Fibroblast of lung (primary cell): Measurements from ENCODE around the gene HAGH.

Source experiments
- CTCF ChIP-seq, 2 donors: IDR thresholded peaks in 1 of 2; conservative IDR thresholded peaks in 1 of 2; 1 replicate in 1 of 2; 2 replicates in 1 of 2; pipeline ENCODE4 v1.5.1; 2011 to 2012; ENCODE audit warnings: low read length in 2 of 2, control low read depth in 1 of 2, inconsistent platforms in 1 of 2, low read depth in 1 of 2, mild to moderate bottlenecking in 1 of 2
- EZH2 ChIP-seq: IDR thresholded peaks from 2 replicates; pipeline ENCODE4 v1.5.1; 2012; ENCODE audit warnings: low read length, control low read depth, mild to moderate bottlenecking; ENCODE audit errors: missing control alignments

GRCh38 chr16:1858189-1858865 is 31.7 kb upstream of the HAGH start:
- TF ChIP-seq CTCF (conservative IDR thresholded peaks at IDR 0.05 in 1 of 2, IDR thresholded peaks at IDR 0.05 in 1 of 2; ENCODE audit: low read depth in 1 of 2, low read length in 2 of 2) = no peak
- TF ChIP-seq EZH2 = no peak
